Activated CD8-positive, alpha-beta memory T cell treated with anti-CD3 and anti-CD28 coated beads for 24 hours (primary cell): ENCODE measurements around the gene PRR14L.

Experiments
- DNase-seq: peaks from one replicate; pipeline ENCODE4 v3.0.0-alpha.2; 2020

The PRR14L gene

GRCh38 chr22:31637891-31638618 is 111.9 kb downstream of the PRR14L start:
- peak; percentile 60 for DNase-seq

- DNase-seq = no peak
Observed at GRCh38 chr22:31637447-31637890, 112.5 kb downstream of the PRR14L start.

GRCh38 chr22:31635638-31636306 is 114.2 kb downstream of the PRR14L start:
- no peak for DNase-seq

- peak; percentile 59 for DNase-seq
Observed at GRCh38 chr22:31631436-31631835, 118.5 kb downstream of the PRR14L start.
